Bronchial epithelial cell (primary cell): ENCODE data around the gene AP3B1. TPM values are rescaled to one million over a fixed set of nuclear protein-coding genes. Genes with fewer than 3 reads are reported as not detected.

Experiments
- DNase-seq: peaks from one replicate; pipeline ENCODE4 v3.0.0-alpha.2; 2010; ENCODE audit warnings: low read depth
- FAIRE-seq: peaks from 2 replicates; lab custom pipeline; 2011; peaks lifted over from hg19 to GRCh38; lab: Jason Lieb, UNC
- H3K27me3 ChIP-seq: 2 replicates; pipeline ENCODE4 v1.5.1; 2011; ENCODE audit warnings: low read length; ENCODE audit not compliant: control insufficient read depth, insufficient read depth
- H3K36me3 ChIP-seq: 2 replicates; pipeline ENCODE4 v1.5.1; 2011; ENCODE audit warnings: low read length; ENCODE audit not compliant: control insufficient read depth, insufficient read depth
- H3K4me3 ChIP-seq: 2 replicates; pipeline ENCODE4 v1.5.1; 2011; ENCODE audit warnings: mild to moderate bottlenecking, low read depth, low read length, control low read depth
- total RNA-seq: library from RNA; depleted of rRNA; stranded (reverse); fragments of >200 nt; gene quantifications from 2 replicates; pipeline ENCODE4 v1.2.1, GENCODE V29; 2014
- TF ChIP-seq, protein P1 (sequence below): IDR thresholded peaks from 2 replicates; pipeline ENCODE4 v1.5.1; 2011; ENCODE audit warnings: mild to moderate bottlenecking, moderate library complexity, low read length, control low read depth, inconsistent platforms; ENCODE audit not compliant: insufficient read depth, severe bottlenecking

Gene AP3B1
- total RNA-seq, 1 donor from 2014 or later = 27.4 TPM

GRCh38 chr5:77957081-77957480, 337.4 kb downstream of the AP3B1 start:
- no peaks in the 10 kb centered on the region for H3K36me3 ChIP-seq
- TF ChIP-seq, protein P1, sequence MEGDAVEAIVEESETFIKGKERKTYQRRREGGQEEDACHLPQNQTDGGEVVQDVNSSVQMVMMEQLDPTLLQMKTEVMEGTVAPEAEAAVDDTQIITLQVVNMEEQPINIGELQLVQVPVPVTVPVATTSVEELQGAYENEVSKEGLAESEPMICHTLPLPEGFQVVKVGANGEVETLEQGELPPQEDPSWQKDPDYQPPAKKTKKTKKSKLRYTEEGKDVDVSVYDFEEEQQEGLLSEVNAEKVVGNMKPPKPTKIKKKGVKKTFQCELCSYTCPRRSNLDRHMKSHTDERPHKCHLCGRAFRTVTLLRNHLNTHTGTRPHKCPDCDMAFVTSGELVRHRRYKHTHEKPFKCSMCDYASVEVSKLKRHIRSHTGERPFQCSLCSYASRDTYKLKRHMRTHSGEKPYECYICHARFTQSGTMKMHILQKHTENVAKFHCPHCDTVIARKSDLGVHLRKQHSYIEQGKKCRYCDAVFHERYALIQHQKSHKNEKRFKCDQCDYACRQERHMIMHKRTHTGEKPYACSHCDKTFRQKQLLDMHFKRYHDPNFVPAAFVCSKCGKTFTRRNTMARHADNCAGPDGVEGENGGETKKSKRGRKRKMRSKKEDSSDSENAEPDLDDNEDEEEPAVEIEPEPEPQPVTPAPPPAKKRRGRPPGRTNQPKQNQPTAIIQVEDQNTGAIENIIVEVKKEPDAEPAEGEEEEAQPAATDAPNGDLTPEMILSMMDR = no peak
- no peak for DNase-seq
- no peak overlapping the region for H3K4me3 ChIP-seq
- FAIRE-seq = no peak
- peaks cover 25% of the 10 kb centered on the region for H3K27me3 ChIP-seq

- TF ChIP-seq, protein P1 = no peak
- H3K27me3 ChIP-seq = peaks cover 25% of the 10 kb centered on the region
- no peak overlapping the region for H3K4me3 ChIP-seq
- DNase-seq (peak; percentile 23), FAIRE-seq (no peak)
- H3K36me3 ChIP-seq = no peaks in the 10 kb centered on the region
These were observed 338.9 kb downstream of the AP3B1 start for GRCh38 chr5:77955577-77955976.

- DNase-seq (no peak), FAIRE-seq (no peak)
- Histone ChIP-seq H3K27me3 (peaks cover 12% of the 10 kb centered on the region), H3K4me3 (no peak overlapping the region), H3K36me3 (no peaks in the 10 kb centered on the region)
- TF ChIP-seq, protein P1 = no peak
These were observed 341.1 kb downstream of the AP3B1 start for GRCh38 chr5:77953374-77953773.

DNA sequence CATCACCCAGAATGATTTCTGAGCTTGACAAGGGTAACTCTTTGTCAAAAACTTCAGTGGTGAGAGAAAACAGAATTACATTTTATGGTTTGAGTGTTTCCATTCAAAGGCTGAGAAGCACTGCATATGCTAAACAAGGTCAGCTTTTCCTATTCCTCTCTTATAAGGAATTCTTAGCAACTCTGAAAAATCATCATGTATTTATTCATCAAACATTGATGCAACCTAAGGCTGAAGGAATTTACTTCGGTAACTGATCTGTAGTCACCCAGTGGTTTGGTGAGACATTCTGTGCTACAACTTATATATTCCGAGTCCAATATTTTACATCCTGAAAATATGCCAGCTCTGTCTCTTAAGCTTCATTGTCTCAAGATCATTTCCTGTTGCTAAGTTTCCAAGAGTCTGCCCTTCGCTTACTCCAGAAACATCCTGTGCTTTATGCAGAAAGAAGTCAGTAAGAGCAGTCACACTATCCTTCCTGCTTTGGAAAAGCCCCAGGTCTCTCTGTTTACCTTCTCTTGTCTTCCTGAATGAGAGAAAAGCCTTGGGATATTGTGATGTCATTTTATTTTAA, 341.8 kb downstream of the AP3B1 start:
- no peak overlapping the region for H3K4me3 ChIP-seq
- peaks cover 6% of the 10 kb centered on the region for H3K27me3 ChIP-seq
- FAIRE-seq = no peak
- no peak for DNase-seq
- H3K36me3 ChIP-seq = no peaks in the 10 kb centered on the region
- TF ChIP-seq, protein P1 = no peak

Other genes with a start within 250 kb of the AP3B1 start
- 35.1 and 58.7 TPM in 2 replicates for gene SCAMP1, start 65.9 kb upstream of the AP3B1 start, total RNA-seq